ENCODE data around the gene NPBWR2. TPM values are rescaled to one million over a fixed set of nuclear protein-coding genes. Genes with fewer than 3 reads are reported as not detected.

NPBWR2 gene
- total RNA-seq, 4 donors from 2014 or later, result not detected

DNA sequence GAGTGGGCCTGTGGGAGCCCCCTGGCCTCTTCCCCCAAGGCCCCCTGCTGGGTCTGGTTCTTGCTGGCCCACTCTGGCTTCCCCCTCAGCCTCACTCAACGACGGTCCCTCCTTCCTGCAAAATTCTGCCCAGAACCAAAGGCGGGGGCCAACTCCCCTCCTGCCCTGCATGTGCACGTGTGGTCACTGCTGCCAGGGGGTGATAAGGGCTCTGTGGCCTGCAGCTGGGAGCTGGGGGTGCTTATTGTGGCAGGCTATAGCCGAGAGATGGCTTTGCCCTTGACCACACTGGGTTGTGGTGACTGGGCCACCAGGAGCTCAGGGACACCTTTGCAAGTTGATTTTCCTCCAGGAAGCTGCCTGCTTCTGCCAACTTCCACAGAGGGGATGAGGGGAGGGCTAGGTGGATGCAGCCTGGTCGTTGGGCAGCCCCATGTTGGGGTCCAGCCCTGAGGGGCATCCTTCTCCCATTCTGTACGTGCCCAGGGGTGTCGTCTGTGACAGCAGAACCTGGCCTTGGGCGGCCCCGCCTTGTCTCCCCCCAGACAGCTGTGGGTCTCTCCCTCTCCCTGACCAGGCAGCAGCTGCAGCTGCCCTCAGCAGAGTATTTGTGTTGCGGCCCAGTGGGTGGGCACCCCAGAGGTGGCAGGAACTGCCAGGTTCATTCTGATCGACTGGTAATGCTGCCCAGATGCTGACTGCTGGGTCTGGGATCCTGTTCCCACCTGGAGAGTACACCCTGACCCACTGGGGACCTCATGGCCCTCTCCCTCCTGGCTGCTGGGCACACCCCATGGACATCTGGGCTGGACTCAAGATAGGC, 38.8 kb downstream of the NPBWR2 start:
- peaks cover 0 to 32% (median 17%) of the 10 kb centered on the region in 4 donors for H3K4me1 ChIP-seq
- H3K36me3 ChIP-seq, result peaks cover 0 to 64% (median 0%) of the 10 kb centered on the region in 3 donors
- no peak overlapping the region for H3K27ac ChIP-seq
- no peak for DNase-seq (ENCODE audit: low spot score in 2 of 2)
- no peaks in the 10 kb centered on the region for H3K9me3 ChIP-seq
- no peaks in the 10 kb centered on the region for H3K27me3 ChIP-seq
- whole genome bisulfite sequencing, 2 donors, result 74 to 78% methylated on average over 12 of the region's 12 CpGs
- TF ChIP-seq, protein P1, sequence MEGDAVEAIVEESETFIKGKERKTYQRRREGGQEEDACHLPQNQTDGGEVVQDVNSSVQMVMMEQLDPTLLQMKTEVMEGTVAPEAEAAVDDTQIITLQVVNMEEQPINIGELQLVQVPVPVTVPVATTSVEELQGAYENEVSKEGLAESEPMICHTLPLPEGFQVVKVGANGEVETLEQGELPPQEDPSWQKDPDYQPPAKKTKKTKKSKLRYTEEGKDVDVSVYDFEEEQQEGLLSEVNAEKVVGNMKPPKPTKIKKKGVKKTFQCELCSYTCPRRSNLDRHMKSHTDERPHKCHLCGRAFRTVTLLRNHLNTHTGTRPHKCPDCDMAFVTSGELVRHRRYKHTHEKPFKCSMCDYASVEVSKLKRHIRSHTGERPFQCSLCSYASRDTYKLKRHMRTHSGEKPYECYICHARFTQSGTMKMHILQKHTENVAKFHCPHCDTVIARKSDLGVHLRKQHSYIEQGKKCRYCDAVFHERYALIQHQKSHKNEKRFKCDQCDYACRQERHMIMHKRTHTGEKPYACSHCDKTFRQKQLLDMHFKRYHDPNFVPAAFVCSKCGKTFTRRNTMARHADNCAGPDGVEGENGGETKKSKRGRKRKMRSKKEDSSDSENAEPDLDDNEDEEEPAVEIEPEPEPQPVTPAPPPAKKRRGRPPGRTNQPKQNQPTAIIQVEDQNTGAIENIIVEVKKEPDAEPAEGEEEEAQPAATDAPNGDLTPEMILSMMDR (IDR thresholded peaks at IDR 0.05), result no peak
- no peak for TF ChIP-seq EP300 (IDR thresholded peaks at IDR 0.05)
- TF ChIP-seq POLR2A (IDR thresholded peaks at IDR 0.05), result no peak
- H3K4me3 ChIP-seq, result no peak overlapping the region

DNA sequence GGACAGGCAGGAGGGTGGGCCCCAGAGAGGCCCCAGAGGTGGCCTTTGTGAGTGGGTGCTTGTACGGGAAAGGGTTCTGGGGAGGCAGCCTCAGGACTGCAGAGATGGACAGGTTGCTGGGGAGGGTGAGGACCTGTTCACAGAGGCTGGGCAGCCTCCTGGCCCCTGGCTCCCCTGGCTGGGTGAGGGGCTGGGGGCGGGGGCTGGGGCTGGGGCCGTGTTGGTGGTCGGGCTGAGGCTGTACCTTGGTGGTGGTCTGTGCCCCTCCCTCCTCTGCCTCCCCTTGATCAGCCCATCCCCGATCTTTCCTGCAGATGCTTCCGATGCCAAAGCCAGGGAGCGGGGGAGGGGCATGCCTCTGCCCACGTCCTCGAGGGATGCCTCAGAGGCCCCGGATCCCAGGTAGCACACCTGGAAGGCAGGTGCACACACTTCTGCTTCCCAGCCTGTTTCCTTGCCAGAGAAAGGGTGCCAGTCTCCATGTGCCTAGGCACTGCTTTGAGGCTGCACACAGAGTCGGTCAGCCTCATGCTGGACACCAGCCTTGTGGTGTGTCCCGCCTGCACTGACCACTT, 39.5 kb downstream of the NPBWR2 start:
- peaks cover 0 to 57% (median 0%) of the 10 kb centered on the region in 3 donors for H3K36me3 ChIP-seq
- H3K27me3 ChIP-seq, result no peaks in the 10 kb centered on the region
- TF ChIP-seq, protein P1 (IDR thresholded peaks at IDR 0.05), result no peak
- TF ChIP-seq EP300 (IDR thresholded peaks at IDR 0.05) (no peak), POLR2A (IDR thresholded peaks at IDR 0.05) (no peak)
- H3K9me3 ChIP-seq, result no peaks in the 10 kb centered on the region
- DNase-seq (ENCODE audit: low spot score in 2 of 2), result no peak
- H3K27ac ChIP-seq, result no peak overlapping the region
- WGBS, 2 donors, result 67 to 86% methylated on average over 3 to 8 of the region's 12 CpGs
- H3K4me1 ChIP-seq, result peaks cover 0 to 33% (median 17%) of the 10 kb centered on the region in 4 donors
- H3K4me3 ChIP-seq, result no peak overlapping the region

DNA sequence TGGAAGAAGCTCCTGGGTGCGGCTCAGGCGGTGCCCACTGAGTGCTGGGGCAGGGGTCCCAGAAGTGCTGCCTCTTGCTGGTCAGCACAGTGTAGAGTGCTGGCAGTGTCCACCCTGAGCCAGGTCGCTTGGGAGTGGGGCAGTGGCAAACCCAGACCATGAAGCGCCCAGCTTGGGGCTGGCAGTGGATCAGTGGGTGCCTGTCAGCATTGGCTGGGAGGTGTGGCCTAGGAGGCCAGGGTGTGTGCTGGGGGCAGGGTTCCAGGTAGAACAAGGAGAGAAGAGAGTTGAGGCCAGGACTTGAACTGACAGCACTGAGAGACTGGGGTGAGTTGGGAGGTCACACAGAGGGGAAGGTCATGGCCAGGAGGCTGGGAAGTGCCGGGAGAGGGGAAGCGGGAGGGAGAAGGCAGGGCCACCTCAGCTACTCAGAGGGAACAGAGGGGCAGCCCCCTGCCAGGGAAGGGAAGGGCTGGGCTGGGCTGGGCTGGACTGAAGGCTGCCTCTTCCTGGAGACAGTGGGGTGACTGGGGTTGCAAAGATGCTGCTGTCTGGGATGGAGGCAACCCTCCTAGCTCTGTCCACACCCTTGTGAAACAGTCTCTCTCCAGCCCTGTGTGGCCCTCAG, 40.2 kb downstream of the NPBWR2 start:
- H3K4me1 ChIP-seq, result peaks cover 0 to 39% (median 20%) of the 10 kb centered on the region in 4 donors
- no peak overlapping the region for H3K27ac ChIP-seq
- H3K9me3 ChIP-seq, result no peaks in the 10 kb centered on the region
- H3K36me3 ChIP-seq, result peaks cover 0 to 50% (median 0%) of the 10 kb centered on the region in 3 donors
- H3K27me3 ChIP-seq, result no peaks in the 10 kb centered on the region
- WGBS, 2 donors, result 65 to 66% methylated on average over 4 to 6 of the region's 6 CpGs
- H3K4me3 ChIP-seq, result no peak overlapping the region
- TF ChIP-seq EP300 (IDR thresholded peaks at IDR 0.05) (no peak), POLR2A (IDR thresholded peaks at IDR 0.05) (no peak)
- TF ChIP-seq, protein P1 (IDR thresholded peaks at IDR 0.05), result no peak
- DNase-seq (ENCODE audit: low spot score in 2 of 2), result no peak

DNA sequence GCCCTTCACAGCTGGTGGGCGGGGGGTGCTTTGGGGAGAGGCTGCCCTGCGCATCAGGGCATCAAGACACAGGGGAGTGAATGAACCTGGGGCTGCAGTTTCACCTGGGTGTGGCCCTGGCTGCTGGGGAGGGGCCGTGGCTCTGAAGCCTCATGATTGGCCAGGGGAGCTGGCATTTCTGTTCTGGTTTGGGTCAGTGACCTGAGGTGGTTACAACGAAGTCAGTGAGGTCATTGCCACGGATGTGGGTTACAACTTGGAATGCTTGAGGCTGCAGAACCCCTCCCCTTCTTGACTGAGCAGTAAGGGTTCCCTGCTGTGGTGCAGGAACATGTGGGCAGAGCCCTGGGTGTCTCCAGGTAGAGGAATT, 41.4 kb downstream of the NPBWR2 start:
- H3K4me1 ChIP-seq, result peaks cover 0 to 40% (median 20%) of the 10 kb centered on the region in 4 donors
- H3K36me3 ChIP-seq, result peaks cover 0 to 39% (median 0%) of the 10 kb centered on the region in 3 donors
- no peak overlapping the region for H3K4me3 ChIP-seq
- H3K9me3 ChIP-seq, result no peaks in the 10 kb centered on the region
- H3K27me3 ChIP-seq, result no peaks in the 10 kb centered on the region
- TF ChIP-seq EP300 (IDR thresholded peaks at IDR 0.05) (no peak), POLR2A (IDR thresholded peaks at IDR 0.05) (no peak)
- TF ChIP-seq, protein P1 (IDR thresholded peaks at IDR 0.05), result no peak
- H3K27ac ChIP-seq, result no peak overlapping the region
- DNase-seq (ENCODE audit: low spot score in 2 of 2), result no peak
- WGBS, 2 donors, result 45 to 49% methylated on average over 5 of the region's 5 CpGs
